GM23338 (cell line): Measurements from ENCODE around the gene RC3H2. TPM values are rescaled to one million over a fixed set of nuclear protein-coding genes. Genes with fewer than 3 reads are reported as not detected.
"Not testable (repeated sequence)": the region's sequence is repeated elsewhere in the genome, so short reads cannot be mapped to it uniquely, and the experiment has no call there.

Experiments used
- ATAC-seq: fragments of 200-7000 bp; cut with Tn5 transposase; 3 replicates; pipeline ENCODE4 v1.9.1; 2020
- DNase-seq: peaks from one replicate; pipeline ENCODE4 v3.0.0-alpha.2; 2015; ENCODE audit warnings: low spot score
- H2AFZ ChIP-seq: fragments of 200-600 bp; sonication (generic); 2 replicates; pipeline ENCODE4 v1.8.0; 2016; ENCODE audit warnings: antibody characterized with exemption, mild to moderate bottlenecking, moderate library complexity
- H3F3A ChIP-seq: fragments of 200-600 bp; sonication (generic); replicated peaks from 2 replicates; pipeline ENCODE4 v1.8.0; 2017; ENCODE audit warnings: antibody characterized with exemption, mixed run types, low read depth
- H3K27ac ChIP-seq: fragments of 200-600 bp; sonication (generic); 2 replicates; pipeline ENCODE4 v1.6.1; 2016; ENCODE audit warnings: low read depth
- H3K27me3 ChIP-seq: fragments of 200-600 bp; sonication (generic); 2 replicates; pipeline ENCODE4 v1.8.0; 2016; ENCODE audit warnings: mild to moderate bottlenecking, mixed run types, moderate library complexity; ENCODE audit not compliant: insufficient read depth
- H3K36me3 ChIP-seq: fragments of 200-600 bp; sonication (generic); 2 replicates; pipeline ENCODE4 v1.8.0; 2016; ENCODE audit warnings: mild to moderate bottlenecking; ENCODE audit not compliant: insufficient read depth
- H3K4me1 ChIP-seq: fragments of 200-600 bp; sonication (generic); 2 replicates; pipeline ENCODE4 v1.8.0; 2016; ENCODE audit warnings: mild to moderate bottlenecking, moderate library complexity; ENCODE audit not compliant: insufficient read depth
- H3K4me2 ChIP-seq: fragments of 200-600 bp; sonication (generic); 2 replicates; pipeline ENCODE4 v1.7.1; 2017; ENCODE audit warnings: mixed run types
- H3K4me3 ChIP-seq: fragments of 200-600 bp; sonication (generic); 2 replicates; pipeline ENCODE4 v1.6.1; 2016; ENCODE audit warnings: mixed run types
- H3K79me2 ChIP-seq: fragments of 200-600 bp; sonication (generic); replicated peaks from 2 replicates; pipeline ENCODE4 v1.8.0; 2017; ENCODE audit warnings: mild to moderate bottlenecking; ENCODE audit not compliant: insufficient read depth
- H3K9me2 ChIP-seq: fragments of 200-600 bp; sonication (generic); 2 replicates; pipeline ENCODE4 v1.8.0; 2017; ENCODE audit not compliant: insufficient read depth
- H4K20me1 ChIP-seq: fragments of 200-600 bp; sonication (generic); replicated peaks from 2 replicates; pipeline ENCODE4 v1.8.0; 2017; ENCODE audit warnings: mild to moderate bottlenecking; ENCODE audit not compliant: insufficient read depth
- H3K27ac Mint-ChIP-seq: 2 replicates; pipeline ENCODE4 v1.8.0; 2020; ENCODE audit warnings: inconsistent platforms, mild to moderate bottlenecking, moderate library complexity, mixed read lengths
- H3K27me3 Mint-ChIP-seq: 3 replicates; pipeline ENCODE4 v1.8.0; 2022; ENCODE audit warnings: low read depth, mild to moderate bottlenecking, moderate library complexity, mixed read lengths, inconsistent platforms; ENCODE audit not compliant: insufficient read depth, poor library complexity
- H3K36me3 Mint-ChIP-seq: 3 replicates; pipeline ENCODE4 v1.8.0; 2021; ENCODE audit warnings: low read depth, mild to moderate bottlenecking, inconsistent platforms, moderate library complexity, mixed read lengths
- H3K4me1 Mint-ChIP-seq: 3 replicates; pipeline ENCODE4 v1.8.0; 2020; ENCODE audit warnings: mild to moderate bottlenecking, inconsistent platforms, mixed read lengths
- H3K4me3 Mint-ChIP-seq: 3 replicates; pipeline ENCODE4 v1.8.0; 2021; ENCODE audit warnings: moderate library complexity, mild to moderate bottlenecking, inconsistent platforms, mixed read lengths
- H3K9me3 Mint-ChIP-seq: 3 replicates; pipeline ENCODE4 v1.8.0; 2020; ENCODE audit warnings: moderate library complexity, mild to moderate bottlenecking, inconsistent platforms, mixed read lengths
- CREB1 ChIP-seq: fragments of 250-450 bp; sonication (Bioruptor Pico); IDR thresholded peaks from 2 replicates; pipeline ENCODE4 v1.5.0; 2020; ENCODE audit warnings: low read depth, mild to moderate bottlenecking, moderate library complexity
- EZH2 ChIP-seq: fragments of 200-600 bp; sonication (generic); IDR thresholded peaks from one replicate; pipeline ENCODE4 v1.8.0; 2017; ENCODE audit warnings: antibody characterized with exemption, mild to moderate bottlenecking, low read depth; ENCODE audit not compliant: unreplicated experiment
- NANOG ChIP-seq: IDR thresholded peaks from 2 replicates; pipeline ENCODE4 v1.6.1; 2016; ENCODE audit warnings: antibody characterized with exemption, borderline replicate concordance
- POLR2AphosphoS5 ChIP-seq: IDR thresholded peaks from 2 replicates; pipeline ENCODE4 v1.6.1; 2016; ENCODE audit warnings: antibody characterized with exemption, low read depth
- STAT1 ChIP-seq: IDR thresholded peaks from one replicate; pipeline ENCODE4 v1.6.1; 2016; ENCODE audit warnings: antibody characterized with exemption; ENCODE audit not compliant: unreplicated experiment
- ZNF114 ChIP-seq: fragments of 250-450 bp; sonication (Bioruptor Pico); IDR thresholded peaks from 2 replicates; pipeline ENCODE4 v1.5.0; 2020; ENCODE audit warnings: mild to moderate bottlenecking, moderate library complexity
- ZNF331 ChIP-seq: fragments of 250-450 bp; sonication (Bioruptor Pico); IDR thresholded peaks from 2 replicates; pipeline ENCODE4 v1.5.0; 2020; ENCODE audit warnings: low read depth, mild to moderate bottlenecking, moderate library complexity
- polyA plus RNA-seq: library from polyadenylated mRNA; unstranded; fragments of >200 nt; fragmentation: Nextera tagmentation; extraction: Ambion mirVana; gene quantifications from 2 replicates; pipeline ENCODE4 v1.2.1, GENCODE V29; 2016
- total RNA-seq: library from RNA; depleted of rRNA; stranded (reverse); fragments of >200 nt; shearing (Covaris generic); gene quantifications from 2 replicates; pipeline ENCODE4 v1.2.3, GENCODE V29; 2014
- TF ChIP-seq, protein P1 (sequence below): IDR thresholded peaks from 2 replicates; pipeline ENCODE4 v1.6.1; 2016; ENCODE audit warnings: antibody characterized with exemption
- TF ChIP-seq, protein P2 (sequence below), 2 experiments: fragments of 200-600 bp in 1 of 2; sonication (generic) in 1 of 2; conservative IDR thresholded peaks; 2 replicates each; pipeline versions ENCODE4 v1.5.1 to v1.6.1; 2016 to 2017; ENCODE audit warnings: antibody characterized with exemption in 2 of 2, low read depth in 2 of 2, mild to moderate bottlenecking in 2 of 2, moderate library complexity in 1 of 2

Gene RC3H2
- total and polyA plus RNA-seq, 2 experiments from 2014 or later: 24.9 to 37.5 TPM

DNA sequence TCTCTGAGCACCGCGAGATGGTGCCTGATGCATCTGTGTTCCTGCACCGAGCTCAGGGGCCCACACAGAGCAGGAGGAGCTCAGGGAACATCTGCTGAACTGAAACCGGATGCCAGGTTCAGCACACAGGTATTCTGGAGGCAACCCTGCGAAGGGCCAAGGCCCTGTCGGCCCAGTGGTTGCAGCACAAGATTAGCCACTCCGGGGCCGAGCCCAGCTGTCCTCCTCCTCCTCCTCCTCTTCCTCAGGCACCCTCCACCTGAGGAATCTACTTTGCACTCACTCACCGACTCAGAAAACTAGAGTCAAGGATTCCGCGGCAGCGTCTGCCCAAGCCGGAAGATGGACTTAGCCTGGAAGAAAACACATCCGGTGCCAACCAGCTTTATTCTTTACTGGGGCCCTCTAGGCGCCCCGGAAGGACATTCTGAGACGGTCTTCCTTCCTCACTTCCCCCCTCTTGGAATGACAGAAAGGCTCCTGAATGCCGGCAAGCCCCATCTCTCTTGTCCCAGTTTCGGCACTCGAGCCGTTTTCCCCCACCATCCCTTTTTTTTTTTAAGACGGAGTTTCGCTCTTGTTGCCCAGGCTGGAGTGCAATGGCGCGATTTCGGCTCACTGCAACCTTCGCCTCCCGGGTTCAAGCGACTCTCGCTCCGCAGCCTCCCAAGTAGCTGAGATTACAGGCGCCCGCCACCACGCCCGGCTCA is 8.0 kb upstream of the RC3H2 start, which contains the start of gene ZBTB6 (continued):
- TF ChIP-seq EZH2 (no peak), POLR2AphosphoS5 (peak; percentile 65), ZNF114 (no peak), STAT1 (no peak)
- TF ChIP-seq, protein P1, sequence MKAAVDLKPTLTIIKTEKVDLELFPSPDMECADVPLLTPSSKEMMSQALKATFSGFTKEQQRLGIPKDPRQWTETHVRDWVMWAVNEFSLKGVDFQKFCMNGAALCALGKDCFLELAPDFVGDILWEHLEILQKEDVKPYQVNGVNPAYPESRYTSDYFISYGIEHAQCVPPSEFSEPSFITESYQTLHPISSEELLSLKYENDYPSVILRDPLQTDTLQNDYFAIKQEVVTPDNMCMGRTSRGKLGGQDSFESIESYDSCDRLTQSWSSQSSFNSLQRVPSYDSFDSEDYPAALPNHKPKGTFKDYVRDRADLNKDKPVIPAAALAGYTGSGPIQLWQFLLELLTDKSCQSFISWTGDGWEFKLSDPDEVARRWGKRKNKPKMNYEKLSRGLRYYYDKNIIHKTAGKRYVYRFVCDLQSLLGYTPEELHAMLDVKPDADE: peak; percentile 82

DNA sequence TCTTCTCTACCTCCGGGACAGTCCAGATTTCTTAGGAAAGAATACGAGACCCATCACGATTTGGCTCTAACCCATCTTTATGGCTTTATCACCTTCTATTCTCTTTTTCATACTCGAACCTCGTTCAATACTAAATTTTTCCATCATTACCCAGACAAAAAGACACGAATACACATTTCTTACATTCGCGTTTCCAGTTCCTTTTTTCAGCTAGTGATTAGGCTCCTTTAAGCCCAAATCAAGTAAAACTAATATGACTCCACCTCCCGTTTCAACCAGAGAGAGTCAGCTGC is 7.5 kb upstream of the RC3H2 start:
- Histone ChIP-seq H4K20me1 (no peaks in the 10 kb centered on the region), H3K4me2 (peak overlapping the region; percentile 85), H3K27ac (peak overlapping the region; percentile 94), H2AFZ (no peak overlapping the region), H3F3A (peaks cover 8% of the 10 kb centered on the region; the same call in 1 of the 2 replicates), H3K4me3 (peak overlapping the region; percentile 67), H3K27me3 (no peaks in the 10 kb centered on the region), H3K4me1 (peaks cover 8% of the 10 kb centered on the region; the same call in 1 of the 2 replicates), H3K79me2 (peaks cover 53% of the 10 kb centered on the region), H3K9me2 (no peaks in the 10 kb centered on the region), H3K36me3 (peaks cover 14% of the 10 kb centered on the region; the same call in 1 of the 2 replicates)
- Mint-ChIP-seq H3K4me1 (peaks cover 10% of the 10 kb centered on the region), H3K4me3 (peak overlapping the region; percentile 98), H3K9me3 (no peaks in the 10 kb centered on the region), H3K27me3 (peaks cover 6% of the 10 kb centered on the region), H3K27ac (peak overlapping the region; percentile 99), H3K36me3 (peaks cover 23% of the 10 kb centered on the region)
- DNase-seq: no peak
- TF ChIP-seq, protein P2, sequence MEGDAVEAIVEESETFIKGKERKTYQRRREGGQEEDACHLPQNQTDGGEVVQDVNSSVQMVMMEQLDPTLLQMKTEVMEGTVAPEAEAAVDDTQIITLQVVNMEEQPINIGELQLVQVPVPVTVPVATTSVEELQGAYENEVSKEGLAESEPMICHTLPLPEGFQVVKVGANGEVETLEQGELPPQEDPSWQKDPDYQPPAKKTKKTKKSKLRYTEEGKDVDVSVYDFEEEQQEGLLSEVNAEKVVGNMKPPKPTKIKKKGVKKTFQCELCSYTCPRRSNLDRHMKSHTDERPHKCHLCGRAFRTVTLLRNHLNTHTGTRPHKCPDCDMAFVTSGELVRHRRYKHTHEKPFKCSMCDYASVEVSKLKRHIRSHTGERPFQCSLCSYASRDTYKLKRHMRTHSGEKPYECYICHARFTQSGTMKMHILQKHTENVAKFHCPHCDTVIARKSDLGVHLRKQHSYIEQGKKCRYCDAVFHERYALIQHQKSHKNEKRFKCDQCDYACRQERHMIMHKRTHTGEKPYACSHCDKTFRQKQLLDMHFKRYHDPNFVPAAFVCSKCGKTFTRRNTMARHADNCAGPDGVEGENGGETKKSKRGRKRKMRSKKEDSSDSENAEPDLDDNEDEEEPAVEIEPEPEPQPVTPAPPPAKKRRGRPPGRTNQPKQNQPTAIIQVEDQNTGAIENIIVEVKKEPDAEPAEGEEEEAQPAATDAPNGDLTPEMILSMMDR (conservative IDR thresholded peaks at IDR 0.05; ENCODE audit: low read depth in 2 of 2): no peak
- no peak for TF ChIP-seq CREB1 (CRISPR knock-in tag)
- no peak for TF ChIP-seq NANOG
- no peak for TF ChIP-seq ZNF114
- TF ChIP-seq ZNF331: no peak
- no peak for ATAC-seq

DNA sequence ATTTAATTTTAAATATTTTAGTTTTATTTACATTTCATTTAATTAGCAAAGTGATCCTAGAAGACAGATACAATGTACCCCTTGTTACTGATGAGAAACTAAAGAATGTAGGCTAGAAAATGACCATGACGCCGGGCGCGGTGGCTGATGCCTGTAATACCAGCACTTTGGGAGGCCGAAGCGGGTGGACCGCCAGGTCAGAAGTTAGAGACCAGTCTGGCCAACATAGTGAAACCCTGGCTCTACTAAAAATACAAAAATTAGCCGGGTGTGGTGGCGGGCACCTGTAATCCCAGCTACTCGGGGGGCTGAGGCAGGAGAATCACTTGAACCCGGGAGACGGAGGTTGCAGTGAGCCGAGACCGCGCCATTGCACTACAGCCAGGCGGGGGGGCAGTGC is 963 bp upstream of the RC3H2 start:
- H3K27me3 ChIP-seq, H3K4me3 Mint-ChIP-seq, H3K4me1 ChIP-seq, H3K27me3 Mint-ChIP-seq, H2AFZ ChIP-seq, H3K4me1 Mint-ChIP-seq, H3K4me2 ChIP-seq, H3K36me3 ChIP-seq, H3K27ac Mint-ChIP-seq, H3K9me2 ChIP-seq, ATAC-seq, H3F3A ChIP-seq, H3K4me3 ChIP-seq, H3K9me3 Mint-ChIP-seq: not testable (repeated sequence)
- Histone ChIP-seq H4K20me1 (peaks cover 11% of the 10 kb centered on the region; the same call in 1 of the 2 replicates), H3K27ac (peak overlapping the region; percentile 83; the same call in 1 of the 2 replicates), H3K79me2 (peaks cover 60% of the 10 kb centered on the region)
- peaks cover 12% of the 10 kb centered on the region for H3K36me3 Mint-ChIP-seq
- peak; percentile 9 for DNase-seq
